ENCODE results near the gene PNKP. TPM values are rescaled to one million over a fixed set of nuclear protein-coding genes. Genes with fewer than 3 reads are reported as not detected.

PNKP gene
- polyA plus RNA-seq, 1 donor from 2014 or later = 43.1 TPM

DNA sequence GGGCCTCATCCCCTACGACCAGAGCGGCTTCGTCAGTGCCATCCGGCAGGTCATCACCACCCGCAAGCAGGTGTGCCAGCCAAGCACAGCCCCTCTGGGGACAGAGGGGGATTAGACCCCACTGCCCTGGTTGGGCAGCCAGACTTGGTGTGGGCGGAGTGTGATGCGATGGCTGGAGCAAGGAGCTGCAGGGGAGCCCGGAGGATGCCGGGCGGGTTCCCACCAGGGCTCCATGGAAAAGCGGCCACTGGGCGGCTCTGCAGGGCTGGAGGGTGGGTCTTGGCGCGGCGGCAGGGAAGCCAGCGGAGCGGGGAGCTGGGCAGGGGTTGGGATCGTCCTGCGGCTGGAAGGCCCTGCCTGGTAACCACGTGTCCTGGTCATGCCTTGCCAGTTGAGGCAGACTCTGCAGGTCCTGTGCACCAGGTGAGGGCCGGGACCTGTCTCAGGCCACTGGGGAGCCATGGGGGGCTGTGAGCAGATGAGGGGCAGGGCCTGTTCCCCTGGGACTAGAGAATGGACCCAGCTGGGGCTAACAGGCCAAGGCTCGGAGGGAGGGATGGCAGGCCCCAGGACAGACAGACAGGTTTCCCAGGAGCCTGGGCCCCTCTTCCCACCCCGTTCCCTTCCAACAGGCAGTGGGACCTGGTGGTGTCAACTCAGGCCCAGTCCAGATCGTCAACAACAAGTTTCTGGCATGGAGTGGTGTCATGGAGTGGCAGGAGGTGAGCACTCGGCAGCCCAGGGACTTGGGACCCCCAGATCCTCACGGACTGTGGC is 10.1 kb downstream of the PNKP start:
- TF ChIP-seq, protein P1, sequence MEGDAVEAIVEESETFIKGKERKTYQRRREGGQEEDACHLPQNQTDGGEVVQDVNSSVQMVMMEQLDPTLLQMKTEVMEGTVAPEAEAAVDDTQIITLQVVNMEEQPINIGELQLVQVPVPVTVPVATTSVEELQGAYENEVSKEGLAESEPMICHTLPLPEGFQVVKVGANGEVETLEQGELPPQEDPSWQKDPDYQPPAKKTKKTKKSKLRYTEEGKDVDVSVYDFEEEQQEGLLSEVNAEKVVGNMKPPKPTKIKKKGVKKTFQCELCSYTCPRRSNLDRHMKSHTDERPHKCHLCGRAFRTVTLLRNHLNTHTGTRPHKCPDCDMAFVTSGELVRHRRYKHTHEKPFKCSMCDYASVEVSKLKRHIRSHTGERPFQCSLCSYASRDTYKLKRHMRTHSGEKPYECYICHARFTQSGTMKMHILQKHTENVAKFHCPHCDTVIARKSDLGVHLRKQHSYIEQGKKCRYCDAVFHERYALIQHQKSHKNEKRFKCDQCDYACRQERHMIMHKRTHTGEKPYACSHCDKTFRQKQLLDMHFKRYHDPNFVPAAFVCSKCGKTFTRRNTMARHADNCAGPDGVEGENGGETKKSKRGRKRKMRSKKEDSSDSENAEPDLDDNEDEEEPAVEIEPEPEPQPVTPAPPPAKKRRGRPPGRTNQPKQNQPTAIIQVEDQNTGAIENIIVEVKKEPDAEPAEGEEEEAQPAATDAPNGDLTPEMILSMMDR (IDR thresholded peaks at IDR 0.05; ENCODE audit: poor library complexity, severe bottlenecking) = no peak
- TF ChIP-seq SMC3 (conservative IDR thresholded peaks at IDR 0.05; ENCODE audit: poor library complexity) (no peak), RAD21 (conservative IDR thresholded peaks at IDR 0.05) (no peak), POLR2AphosphoS5 (IDR thresholded peaks at IDR 0.05) (no peak), MXI1 (conservative IDR thresholded peaks at IDR 0.05; ENCODE audit: poor library complexity, severe bottlenecking) (no peak), EP300 (conservative IDR thresholded peaks at IDR 0.05; ENCODE audit: poor library complexity, severe bottlenecking) (no peak), REST (IDR thresholded peaks at IDR 0.05; ENCODE audit: borderline replicate concordance) (no peak), TAF1 (IDR thresholded peaks at IDR 0.05; ENCODE audit: low read depth) (no peak), EZH2 (IDR thresholded peaks at IDR 0.05; ENCODE audit: borderline replicate concordance, insufficient read depth, low read length, poor library complexity, severe bottlenecking) (no peak)
- Histone ChIP-seq H3K9me2 (ENCODE audit: insufficient read depth, low read length) (no peaks in the 10 kb centered on the region), H4K20me1 (ENCODE audit: insufficient read depth) (peaks cover 40% of the 10 kb centered on the region), H3F3A (ENCODE audit: insufficient read depth, low read length, poor library complexity, severe bottlenecking) (no peaks in the 10 kb centered on the region), H3K4me3 (ENCODE audit: low read length) (no peak overlapping the region), H3K79me2 (replicated peaks; ENCODE audit: insufficient read depth, low read length) (peaks cover 29% of the 10 kb centered on the region), H3K27ac (ENCODE audit: low read length) (no peak overlapping the region), H3K9ac (ENCODE audit: low read length) (no peak overlapping the region), H3K27me3 (ENCODE audit: insufficient read depth, low read depth, low read length) (no peaks in the 10 kb centered on the region), H2AFZ (ENCODE audit: low read depth, low read length) (no peak overlapping the region), H3K4me2 (ENCODE audit: low read length) (no peak overlapping the region), H3K9me3 (ENCODE audit: low read length) (no peaks in the 10 kb centered on the region), H3K36me3 (ENCODE audit: insufficient read depth, low read length) (no peaks in the 10 kb centered on the region)

GRCh38 chr19:49856574-49857021 is 10.8 kb downstream of the PNKP start:
- no peak for TF ChIP-seq EZH2 (IDR thresholded peaks at IDR 0.05; ENCODE audit: borderline replicate concordance, insufficient read depth, low read length, poor library complexity, severe bottlenecking)
- TF ChIP-seq MXI1 (conservative IDR thresholded peaks at IDR 0.05; ENCODE audit: poor library complexity, severe bottlenecking) = no peak
- TF ChIP-seq EP300 (conservative IDR thresholded peaks at IDR 0.05; ENCODE audit: poor library complexity, severe bottlenecking) = no peak
- no peak for TF ChIP-seq SMC3 (conservative IDR thresholded peaks at IDR 0.05; ENCODE audit: poor library complexity)
- TF ChIP-seq, protein P1 (IDR thresholded peaks at IDR 0.05; ENCODE audit: poor library complexity, severe bottlenecking) = no peak
- no peak for TF ChIP-seq POLR2AphosphoS5 (IDR thresholded peaks at IDR 0.05)
- TF ChIP-seq RAD21 (conservative IDR thresholded peaks at IDR 0.05) = no peak
- no peak for TF ChIP-seq TAF1 (IDR thresholded peaks at IDR 0.05; ENCODE audit: low read depth)
- TF ChIP-seq REST (IDR thresholded peaks at IDR 0.05; ENCODE audit: borderline replicate concordance) = no peak
- Histone ChIP-seq H3K4me3 (ENCODE audit: low read length) (no peak overlapping the region), H4K20me1 (ENCODE audit: insufficient read depth) (peaks cover 43% of the 10 kb centered on the region), H3K27me3 (ENCODE audit: insufficient read depth, low read depth, low read length) (no peaks in the 10 kb centered on the region), H3K27ac (ENCODE audit: low read length) (no peak overlapping the region), H3K9me3 (ENCODE audit: low read length) (no peaks in the 10 kb centered on the region), H3K36me3 (ENCODE audit: insufficient read depth, low read length) (no peaks in the 10 kb centered on the region), H3F3A (ENCODE audit: insufficient read depth, low read length, poor library complexity, severe bottlenecking) (no peaks in the 10 kb centered on the region), H3K4me2 (ENCODE audit: low read length) (no peak overlapping the region), H3K9me2 (ENCODE audit: insufficient read depth, low read length) (no peaks in the 10 kb centered on the region), H3K9ac (ENCODE audit: low read length) (no peak overlapping the region), H3K79me2 (replicated peaks; ENCODE audit: insufficient read depth, low read length) (peaks cover 35% of the 10 kb centered on the region), H2AFZ (ENCODE audit: low read depth, low read length) (no peak overlapping the region)

All from neural cell (in vitro differentiated cells).